Measurements from ENCODE around the gene PANX2. TPM values are rescaled to one million over a fixed set of nuclear protein-coding genes. Genes with fewer than 3 reads are reported as not detected.
"Not testable (repeated sequence)": the region's sequence is repeated elsewhere in the genome, so short reads cannot be mapped to it uniquely, and the experiment has no call there.

PANX2 gene
- total RNA-seq, 1 donor from 2014 or later = 4.2 TPM

GRCh38 chr22:50204571-50204970 lies 34.0 kb downstream of the PANX2 start:
- H3K4me3 ChIP-seq = no peak overlapping the region
- peaks cover 60% of the 10 kb centered on the region for H3K4me1 ChIP-seq
- no peaks in the 10 kb centered on the region for H3K9me3 ChIP-seq
- H3K27ac ChIP-seq = no peak overlapping the region
- peaks cover 0 to 24% of the 10 kb centered on the region in 2 donors for H3K36me3 ChIP-seq
- intact Hi-C loops (cut with DNase I) = no loop called here
- TF ChIP-seq CTCF (IDR thresholded peaks at IDR 0.05) (no peak), POLR2AphosphoS5 (IDR thresholded peaks at IDR 0.05; ENCODE audit: insufficient read depth in 1 of 2, low read depth in 1 of 2) (no peak), POLR2A (IDR thresholded peaks at IDR 0.05) (no peak)
- DNase-seq (ENCODE audit: extremely low spot score in 2 of 2) = no peak
- no peaks in the 10 kb centered on the region for H3K27me3 ChIP-seq

- not testable (repeated sequence) for DNase-seq (ENCODE audit: extremely low spot score in 2 of 2)
- Histone ChIP-seq H3K4me1 (peaks cover 59% of the 10 kb centered on the region), H3K36me3 (peaks cover 0 to 24% of the 10 kb centered on the region in 2 donors)
Measured at GRCh38 chr22:50204998-50205397, 34.5 kb downstream of the PANX2 start.

GRCh38 chr22:50205781-50206569 lies 35.4 kb downstream of the PANX2 start:
- H3K27ac ChIP-seq = no peak overlapping the region
- TF ChIP-seq POLR2A (IDR thresholded peaks at IDR 0.05) = no peak
- TF ChIP-seq CTCF (IDR thresholded peaks at IDR 0.05) = no peak
- TF ChIP-seq POLR2AphosphoS5 (IDR thresholded peaks at IDR 0.05; ENCODE audit: insufficient read depth in 1 of 2, low read depth in 1 of 2) = no peak
- no peak for DNase-seq (ENCODE audit: extremely low spot score in 2 of 2)
- intact Hi-C loops (cut with DNase I) = no loop called here
- peaks cover 0 to 31% of the 10 kb centered on the region in 2 donors for H3K36me3 ChIP-seq
- no peaks in the 10 kb centered on the region for H3K9me3 ChIP-seq
- no peak overlapping the region for H3K4me3 ChIP-seq
- H3K4me1 ChIP-seq = peaks cover 56% of the 10 kb centered on the region
- no peaks in the 10 kb centered on the region for H3K27me3 ChIP-seq

More at GRCh38 chr22:50204998-50205397, 34.5 kb downstream of the PANX2 start:
- H3K9me3 ChIP-seq; H3K27me3 ChIP-seq; H3K4me3 ChIP-seq; H3K27ac ChIP-seq; intact Hi-C loops (cut with DNase I): not testable (repeated sequence)

GRCh38 chr22:50206599-50206998 lies 36.1 kb downstream of the PANX2 start:
- peaks cover 53% of the 10 kb centered on the region for H3K4me1 ChIP-seq

GRCh38 chr22:50207383-50208140 lies 37.0 kb downstream of the PANX2 start:
- peaks cover 43% of the 10 kb centered on the region for H3K4me1 ChIP-seq

More at GRCh38 chr22:50206599-50206998, 36.1 kb downstream of the PANX2 start:
- H3K9me3 ChIP-seq = no peaks in the 10 kb centered on the region
- no peaks in the 10 kb centered on the region for H3K27me3 ChIP-seq
- no peak for TF ChIP-seq POLR2A (IDR thresholded peaks at IDR 0.05)
- DNase-seq (ENCODE audit: extremely low spot score in 2 of 2) = no peak
- peaks cover 0 to 38% of the 10 kb centered on the region in 2 donors for H3K36me3 ChIP-seq
- H3K4me3 ChIP-seq = no peak overlapping the region
- no peak overlapping the region for H3K27ac ChIP-seq
- intact Hi-C loops (cut with DNase I) = no loop called here

More at GRCh38 chr22:50207383-50208140, 37.0 kb downstream of the PANX2 start:
- Histone ChIP-seq H3K9me3 (no peaks in the 10 kb centered on the region), H3K27me3 (no peaks in the 10 kb centered on the region), H3K36me3 (peaks cover 0 to 46% of the 10 kb centered on the region in 2 donors), H3K4me3 (no peak overlapping the region), H3K27ac (no peak overlapping the region)
- intact Hi-C loops (cut with DNase I) = no loop called here
- TF ChIP-seq POLR2A (IDR thresholded peaks at IDR 0.05) (no peak), CTCF (IDR thresholded peaks at IDR 0.05) (no peak), POLR2AphosphoS5 (IDR thresholded peaks at IDR 0.05; ENCODE audit: insufficient read depth in 1 of 2, low read depth in 1 of 2) (no peak)
- DNase-seq (ENCODE audit: extremely low spot score in 2 of 2) = no peak
